Stomach (tissue), 9 donors: Measurements from ENCODE around the gene STPG4. TPM values are rescaled to one million over a fixed set of nuclear protein-coding genes. Genes with fewer than 3 reads are reported as not detected.

Experiments used
- DNase-seq, 2 donors: peaks; one replicate each; pipeline versions ENCODE4 v3.0.0 to v3.0.0-alpha.2; 2013 to 2019
- H3K27ac ChIP-seq, 5 donors: fragments of 200-600 bp in 4 of 5; sonication (generic) in 4 of 5; one replicate each; pipeline ENCODE4 v1.5.1; 2013 to 2019; ENCODE audit warnings: mild to moderate bottlenecking in 1 of 5, moderate library complexity in 1 of 5
- H3K27me3 ChIP-seq, 3 donors: fragments of 200-600 bp; sonication (generic); one replicate each; pipeline ENCODE4 v1.5.1; 2017 to 2019; ENCODE audit warnings: mixed run types in 1 of 3
- H3K36me3 ChIP-seq, 4 donors: fragments of 200-600 bp; sonication (generic); 1 replicate in 3 of 4; 2 replicates in 1 of 4; pipeline ENCODE4 v1.5.1; 2016 to 2019
- H3K4me1 ChIP-seq, 4 donors: fragments of 200-600 bp; sonication (generic); one replicate each; pipeline ENCODE4 v1.5.1; 2016 to 2019
- H3K4me3 ChIP-seq, 4 donors: fragments of 200-600 bp; sonication (generic) in 3 of 4; one replicate each; pipeline ENCODE4 v1.5.1; 2016 to 2019; ENCODE audit warnings: mild to moderate bottlenecking in 1 of 4
- H3K9me3 ChIP-seq, 4 donors: fragments of 200-600 bp; sonication (generic); one replicate each; pipeline ENCODE4 v1.5.1; 2016 to 2019
- EP300 ChIP-seq: sonication (generic); formaldehyde crosslinking; IDR thresholded peaks from one replicate; pipeline ENCODE4 v1.6.1; 2017; ENCODE audit warnings: antibody characterized with exemption
- POLR2A ChIP-seq, 4 donors: fragments of 450-650 bp; IDR thresholded peaks; one replicate each; pipeline ENCODE4 v1.6.1; 2016; ENCODE audit warnings: antibody characterized with exemption in 4 of 4, control low read depth in 2 of 4, mild to moderate bottlenecking in 1 of 4, moderate library complexity in 1 of 4
- POLR2AphosphoS5 ChIP-seq, 3 donors: sonication (generic); formaldehyde crosslinking; IDR thresholded peaks; one replicate each; pipeline ENCODE4 v1.6.1; 2016; ENCODE audit warnings: antibody characterized with exemption in 3 of 3
- WGBS, 5 donors: extraction: QIAGEN DNeasy Blood & Tissue Kit in 3 of 5; methylation state at CpG; one replicate each; pipeline versions ENCODE4 v1.1.5 to v1.1.7; 2013 to 2018; 5-methylcytosine and 5-hydroxymethylcytosine counted together
- intact Hi-C: fragments of 100-400 bp; cut with DNase I; formaldehyde crosslinking; loops from one replicate; pipeline ENCODE4 v1.15.1; 2023; ENCODE audit warnings: low total_unique reads
- polyA plus RNA-seq, 3 donors: library from polyadenylated mRNA; stranded (reverse); fragments of 200-250 nt; gene quantifications; one replicate each; pipeline ENCODE4 v1.2.3, GENCODE V29; 2013
- total RNA-seq, 5 donors: library from RNA; depleted of rRNA; stranded (reverse); fragments of >200 nt; gene quantifications; one replicate each; pipeline versions ENCODE4 v1.1.0 to v1.2.3, GENCODE V29; 2014 to 2016
- TF ChIP-seq, protein P1 (sequence below), 7 experiments: fragments of 450-650 bp in 4 of 7; fragments of 200-600 bp in 3 of 7; sonication (generic) in 3 of 7; IDR thresholded peaks; one replicate each; pipeline ENCODE4 v1.5.1; 2016 to 2019; ENCODE audit warnings: antibody characterized with exemption in 7 of 7, control low read depth in 2 of 7, mild to moderate bottlenecking in 1 of 7
- donor health status: healthy with polysubstance abuse.
- donor health status: Bipolar disorder and iron deficiency.
- donor health status: healthy.

The STPG4 gene
- total and polyA plus RNA-seq, 8 donors, result not detected

DNA sequence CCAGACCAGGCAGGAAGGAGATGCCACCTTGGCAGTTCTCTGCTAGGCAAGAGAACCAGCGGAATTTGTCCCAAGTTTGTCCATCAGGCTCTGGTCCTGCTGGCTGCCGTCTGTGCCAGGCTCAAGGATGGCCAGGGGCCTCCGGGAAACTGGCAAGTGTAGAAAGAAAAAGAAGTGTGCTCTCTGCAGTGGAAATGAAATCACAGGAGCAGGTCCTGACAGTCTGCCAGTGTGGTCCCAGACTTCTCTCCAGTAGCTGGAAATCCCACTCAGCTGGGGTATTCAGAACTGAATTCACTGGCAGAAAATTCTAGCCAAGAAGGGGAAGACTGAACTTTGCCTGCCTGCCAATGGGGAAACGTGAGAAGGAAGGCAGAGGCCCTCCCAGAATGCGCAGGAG is 91.0 kb downstream of the STPG4 start:
- no peaks in the 10 kb centered on the region for H3K9me3 ChIP-seq
- WGBS, 5 donors, result 80 to 92% (median 89%) methylated on average over 5 of the region's 5 CpGs
- H3K4me3 ChIP-seq, result no peak overlapping the region
- intact Hi-C loops, result no loop called here
- DNase-seq, result no peak
- H3K4me1 ChIP-seq, result peaks cover 26 to 72% (median 45%) of the 10 kb centered on the region in 4 donors
- peak overlapping the region in 2 of 5 donors; percentile 22 to 55 for H3K27ac ChIP-seq
- peaks cover 0 to 17% (median 12%) of the 10 kb centered on the region in 4 donors for H3K36me3 ChIP-seq
- no peak for TF ChIP-seq POLR2AphosphoS5 (IDR thresholded peaks at IDR 0.05)
- TF ChIP-seq, protein P1, sequence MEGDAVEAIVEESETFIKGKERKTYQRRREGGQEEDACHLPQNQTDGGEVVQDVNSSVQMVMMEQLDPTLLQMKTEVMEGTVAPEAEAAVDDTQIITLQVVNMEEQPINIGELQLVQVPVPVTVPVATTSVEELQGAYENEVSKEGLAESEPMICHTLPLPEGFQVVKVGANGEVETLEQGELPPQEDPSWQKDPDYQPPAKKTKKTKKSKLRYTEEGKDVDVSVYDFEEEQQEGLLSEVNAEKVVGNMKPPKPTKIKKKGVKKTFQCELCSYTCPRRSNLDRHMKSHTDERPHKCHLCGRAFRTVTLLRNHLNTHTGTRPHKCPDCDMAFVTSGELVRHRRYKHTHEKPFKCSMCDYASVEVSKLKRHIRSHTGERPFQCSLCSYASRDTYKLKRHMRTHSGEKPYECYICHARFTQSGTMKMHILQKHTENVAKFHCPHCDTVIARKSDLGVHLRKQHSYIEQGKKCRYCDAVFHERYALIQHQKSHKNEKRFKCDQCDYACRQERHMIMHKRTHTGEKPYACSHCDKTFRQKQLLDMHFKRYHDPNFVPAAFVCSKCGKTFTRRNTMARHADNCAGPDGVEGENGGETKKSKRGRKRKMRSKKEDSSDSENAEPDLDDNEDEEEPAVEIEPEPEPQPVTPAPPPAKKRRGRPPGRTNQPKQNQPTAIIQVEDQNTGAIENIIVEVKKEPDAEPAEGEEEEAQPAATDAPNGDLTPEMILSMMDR (IDR thresholded peaks at IDR 0.05), result no peak
- TF ChIP-seq POLR2A (IDR thresholded peaks at IDR 0.05), result no peak
- no peak for TF ChIP-seq EP300
- H3K27me3 ChIP-seq, result no peaks in the 10 kb centered on the region

- intact Hi-C loops, result no loop called here
- H3K36me3 ChIP-seq, result peaks cover 0 to 17% (median 13%) of the 10 kb centered on the region in 4 donors
- H3K4me1 ChIP-seq, result peaks cover 23 to 72% (median 43%) of the 10 kb centered on the region in 4 donors
- H3K27me3 ChIP-seq, result no peaks in the 10 kb centered on the region
- 71 to 89% (median 77%) methylated on average over 1 to 4 of the region's 4 CpGs for WGBS, 5 donors
- no peak for TF ChIP-seq POLR2AphosphoS5 (IDR thresholded peaks at IDR 0.05)
- TF ChIP-seq, protein P1 (IDR thresholded peaks at IDR 0.05), result no peak
- TF ChIP-seq EP300, result no peak
- no peak for TF ChIP-seq POLR2A (IDR thresholded peaks at IDR 0.05)
- H3K9me3 ChIP-seq, result no peaks in the 10 kb centered on the region
- H3K27ac ChIP-seq, result peak overlapping the region in 2 of 5 donors; percentile 22 to 55
- DNase-seq, result no peak
- no peak overlapping the region for H3K4me3 ChIP-seq
Observed at GRCh38 chr2:47063538-47063930, 91.6 kb downstream of the STPG4 start.

DNA sequence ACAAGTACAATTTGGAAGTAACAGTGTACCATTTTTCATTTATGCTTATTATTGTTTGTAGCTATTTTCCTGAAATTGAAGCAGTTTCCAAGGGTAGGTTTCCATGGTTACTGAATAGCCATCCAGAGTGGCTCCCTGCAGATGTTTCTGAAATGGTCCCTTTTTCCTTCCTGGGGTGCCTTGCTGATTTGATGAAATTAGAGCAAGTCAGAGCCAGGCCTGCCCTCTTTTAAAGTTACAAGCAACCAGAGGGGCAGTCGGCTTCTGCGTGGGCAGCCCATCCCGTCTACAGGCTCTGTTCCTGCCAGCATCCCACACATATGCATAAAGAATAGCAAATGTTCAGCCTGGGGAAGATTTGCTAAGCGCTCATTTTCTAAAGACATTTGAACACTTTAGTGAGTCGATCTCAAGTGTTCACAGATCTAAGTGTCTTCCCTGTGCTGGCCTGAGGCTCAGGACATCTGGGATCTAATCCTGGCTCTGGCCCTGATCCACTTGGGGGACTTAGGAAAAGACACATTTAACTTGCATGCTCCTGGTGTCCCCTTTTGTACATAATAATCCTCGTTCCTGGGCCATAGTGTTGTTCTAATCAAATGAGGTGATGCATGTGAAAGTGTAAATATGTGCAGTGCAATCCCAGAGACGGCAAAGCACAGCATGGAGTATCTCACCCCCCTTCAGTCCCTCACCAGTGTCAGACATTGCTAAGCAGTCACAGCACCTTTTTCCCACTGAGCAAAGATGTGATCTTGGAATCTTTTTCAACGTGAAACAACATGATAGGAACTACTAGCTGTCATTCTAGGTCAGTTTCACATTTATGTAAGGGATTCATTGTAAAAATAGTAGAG is 92.2 kb downstream of the STPG4 start:
- H3K27me3 ChIP-seq, result no peaks in the 10 kb centered on the region
- DNase-seq, result no peak
- intact Hi-C loops, result no loop called here
- TF ChIP-seq POLR2AphosphoS5 (IDR thresholded peaks at IDR 0.05), result no peak
- TF ChIP-seq EP300, result no peak
- TF ChIP-seq POLR2A (IDR thresholded peaks at IDR 0.05), result no peak
- TF ChIP-seq, protein P1 (IDR thresholded peaks at IDR 0.05), result no peak
- peaks cover 0 to 17% (median 13%) of the 10 kb centered on the region in 4 donors for H3K36me3 ChIP-seq
- H3K27ac ChIP-seq, result peak overlapping the region in 2 of 5 donors; percentile 35 to 55
- H3K4me3 ChIP-seq, result no peak overlapping the region
- WGBS, 5 donors, result 55 to 81% (median 70%) methylated on average over 8 of the region's 8 CpGs
- H3K9me3 ChIP-seq, result no peaks in the 10 kb centered on the region
- peaks cover 20 to 72% (median 42%) of the 10 kb centered on the region in 4 donors for H3K4me1 ChIP-seq

DNA sequence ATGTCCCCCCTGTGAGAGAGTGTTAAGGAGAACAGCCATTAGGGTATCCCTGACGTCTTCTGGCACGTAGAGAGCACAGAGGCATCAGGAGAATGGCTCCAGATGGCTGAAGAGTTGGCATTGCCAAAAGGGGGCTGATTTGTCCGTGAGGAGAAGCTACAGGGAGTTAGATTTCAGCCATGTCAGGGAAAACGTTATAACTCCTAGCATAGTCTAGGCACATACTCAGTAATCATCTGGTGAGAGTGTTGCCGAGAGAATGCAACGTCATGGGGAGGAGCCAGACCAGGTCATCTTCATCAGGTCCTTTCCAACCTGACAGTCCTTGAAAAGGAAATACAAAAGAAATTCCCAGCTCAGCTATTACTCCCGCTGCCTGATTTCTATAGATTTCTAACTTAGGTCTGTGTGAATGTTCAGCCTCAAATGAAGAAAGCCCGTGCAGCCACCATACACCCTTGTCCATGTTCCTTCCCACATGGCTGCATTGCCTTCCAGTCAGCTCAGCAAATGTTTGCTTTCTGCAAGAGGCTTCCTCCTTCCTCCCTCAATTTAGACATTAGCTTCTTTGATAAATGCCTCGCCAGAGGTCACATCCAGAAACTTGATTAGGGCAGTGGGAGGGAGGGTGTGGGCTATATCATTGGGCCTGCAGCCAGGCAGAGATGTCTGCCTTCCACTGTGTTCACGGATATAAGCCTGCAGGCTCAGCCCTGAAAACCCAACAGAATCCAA is 93.0 kb downstream of the STPG4 start:
- TF ChIP-seq POLR2AphosphoS5 (IDR thresholded peaks at IDR 0.05) (no peak), POLR2A (IDR thresholded peaks at IDR 0.05) (no peak), EP300 (no peak)
- TF ChIP-seq, protein P1 (IDR thresholded peaks at IDR 0.05), result no peak
- Histone ChIP-seq H3K27ac (no peak overlapping the region), H3K27me3 (no peaks in the 10 kb centered on the region), H3K4me3 (no peak overlapping the region), H3K9me3 (no peaks in the 10 kb centered on the region), H3K4me1 (peaks cover 21 to 72% (median 46%) of the 10 kb centered on the region in 4 donors), H3K36me3 (peaks cover 0 to 17% (median 13%) of the 10 kb centered on the region in 4 donors)
- peak in 1 of 2 donors; percentile 77 for DNase-seq
- intact Hi-C loops, result no loop called here
- WGBS, 5 donors, result 67 to 71% (median 68%) methylated on average over 10 of the region's 10 CpGs
